DND-41 (cell line): ENCODE measurements around the gene RAD51B.

Experiments used
- ATAC-seq: fragments of 200-7000 bp; cut with Tn5 transposase; 3 replicates; pipeline ENCODE4 v1.9.1; 2021; ENCODE audit warnings: low read depth; ENCODE audit not compliant: insufficient read depth
- DNase-seq: peaks from one replicate; pipeline ENCODE4 v3.0.0-alpha.2; 2020
- H2AFZ ChIP-seq: 2 replicates; pipeline ENCODE4 v1.6.0; 2012; ENCODE audit warnings: low read depth, low read length
- H3K27ac ChIP-seq: 2 replicates; pipeline ENCODE4 v1.5.1; 2012; ENCODE audit warnings: low read length, inconsistent platforms
- H3K27me3 ChIP-seq: fragments of 200-600 bp; sonication (generic); 2 replicates; pipeline ENCODE4 v1.6.0; 2012; ENCODE audit warnings: low read length, mild to moderate bottlenecking, inconsistent platforms; ENCODE audit not compliant: insufficient read depth, poor library complexity
- H3K36me3 ChIP-seq: 2 replicates; pipeline ENCODE4 v1.5.1; 2012; ENCODE audit warnings: low read length, inconsistent platforms; ENCODE audit not compliant: insufficient read depth
- H3K4me1 ChIP-seq: 2 replicates; pipeline ENCODE4 v1.5.1; 2012; ENCODE audit warnings: mild to moderate bottlenecking, low read length; ENCODE audit not compliant: insufficient read depth
- H3K4me2 ChIP-seq: 2 replicates; pipeline ENCODE4 v1.6.0; 2012; ENCODE audit warnings: mild to moderate bottlenecking, moderate library complexity, low read length, inconsistent platforms; ENCODE audit not compliant: insufficient read depth
- H3K4me3 ChIP-seq, 2 experiments: fragments of 200-600 bp in 1 of 2; shearing (Covaris generic) in 1 of 2; 2 replicates each; pipeline ENCODE4 v1.5.1; 2012 to 2016; ENCODE audit warnings: inconsistent platforms in 2 of 2, low read length in 2 of 2, mild to moderate bottlenecking in 2 of 2, low read depth in 1 of 2, moderate library complexity in 1 of 2
- H3K79me2 ChIP-seq: 2 replicates; pipeline ENCODE4 v1.6.0; 2012; ENCODE audit warnings: low read length, inconsistent platforms; ENCODE audit not compliant: insufficient read depth
- H3K9ac ChIP-seq: 2 replicates; pipeline ENCODE4 v1.6.0; 2012; ENCODE audit warnings: low read depth, mild to moderate bottlenecking, inconsistent platforms, low read length, moderate library complexity
- H3K9me3 ChIP-seq: 2 replicates; pipeline ENCODE4 v1.5.1; 2012; ENCODE audit warnings: low read length, moderate library complexity, mild to moderate bottlenecking, inconsistent platforms; ENCODE audit not compliant: insufficient read depth, severe bottlenecking
- H4K20me1 ChIP-seq: 2 replicates; pipeline ENCODE4 v1.6.0; 2012; ENCODE audit warnings: low read length; ENCODE audit not compliant: insufficient read depth
- EZH2 ChIP-seq: IDR thresholded peaks from 3 replicates; pipeline ENCODE4 v1.6.1; 2012; ENCODE audit warnings: borderline replicate concordance, low read depth, mild to moderate bottlenecking, moderate library complexity, low read length, inconsistent platforms; ENCODE audit not compliant: severe bottlenecking
- TF ChIP-seq, protein P1 (sequence below): IDR thresholded peaks from 2 replicates; pipeline ENCODE4 v1.5.1; 2012; ENCODE audit warnings: borderline replicate concordance, low read length, moderate library complexity, mild to moderate bottlenecking; ENCODE audit not compliant: poor library complexity, severe bottlenecking; ENCODE audit errors: extremely low read depth

Gene RAD51B

DNA sequence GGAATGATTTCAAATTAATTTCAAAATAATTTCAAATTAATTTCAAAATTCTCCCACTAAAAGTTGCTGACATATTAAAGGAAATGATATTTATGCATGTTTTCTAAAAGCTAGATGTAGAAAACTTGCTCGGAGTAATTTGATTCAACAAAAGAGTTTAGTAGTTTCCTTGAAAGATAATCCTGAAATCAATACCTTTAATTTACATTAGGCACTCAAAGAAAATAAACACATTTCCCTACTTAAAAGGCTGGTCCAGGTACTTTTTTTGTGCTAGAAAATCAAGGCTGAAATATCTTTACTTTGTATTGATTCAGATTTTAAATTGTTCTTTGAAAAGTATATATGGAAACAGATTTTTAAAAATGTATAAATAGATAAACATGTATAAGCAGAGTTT lies 370.5 kb downstream of the RAD51B start:
- ATAC-seq = no peak
- no peak overlapping the region for H3K4me2 ChIP-seq
- H3K79me2 ChIP-seq = no peaks in the 10 kb centered on the region
- no peaks in the 10 kb centered on the region for H3K36me3 ChIP-seq
- H3K27me3 ChIP-seq = no peaks in the 10 kb centered on the region
- no peak for TF ChIP-seq EZH2
- TF ChIP-seq, protein P1, sequence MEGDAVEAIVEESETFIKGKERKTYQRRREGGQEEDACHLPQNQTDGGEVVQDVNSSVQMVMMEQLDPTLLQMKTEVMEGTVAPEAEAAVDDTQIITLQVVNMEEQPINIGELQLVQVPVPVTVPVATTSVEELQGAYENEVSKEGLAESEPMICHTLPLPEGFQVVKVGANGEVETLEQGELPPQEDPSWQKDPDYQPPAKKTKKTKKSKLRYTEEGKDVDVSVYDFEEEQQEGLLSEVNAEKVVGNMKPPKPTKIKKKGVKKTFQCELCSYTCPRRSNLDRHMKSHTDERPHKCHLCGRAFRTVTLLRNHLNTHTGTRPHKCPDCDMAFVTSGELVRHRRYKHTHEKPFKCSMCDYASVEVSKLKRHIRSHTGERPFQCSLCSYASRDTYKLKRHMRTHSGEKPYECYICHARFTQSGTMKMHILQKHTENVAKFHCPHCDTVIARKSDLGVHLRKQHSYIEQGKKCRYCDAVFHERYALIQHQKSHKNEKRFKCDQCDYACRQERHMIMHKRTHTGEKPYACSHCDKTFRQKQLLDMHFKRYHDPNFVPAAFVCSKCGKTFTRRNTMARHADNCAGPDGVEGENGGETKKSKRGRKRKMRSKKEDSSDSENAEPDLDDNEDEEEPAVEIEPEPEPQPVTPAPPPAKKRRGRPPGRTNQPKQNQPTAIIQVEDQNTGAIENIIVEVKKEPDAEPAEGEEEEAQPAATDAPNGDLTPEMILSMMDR = no peak
- H4K20me1 ChIP-seq = no peaks in the 10 kb centered on the region
- H2AFZ ChIP-seq = no peak overlapping the region
- H3K9me3 ChIP-seq = no peaks in the 10 kb centered on the region
- H3K9ac ChIP-seq = no peak overlapping the region
- no peak overlapping the region for H3K4me3 ChIP-seq
- no peak for DNase-seq
- H3K4me1 ChIP-seq = no peaks in the 10 kb centered on the region
- H3K27ac ChIP-seq = no peak overlapping the region

DNA sequence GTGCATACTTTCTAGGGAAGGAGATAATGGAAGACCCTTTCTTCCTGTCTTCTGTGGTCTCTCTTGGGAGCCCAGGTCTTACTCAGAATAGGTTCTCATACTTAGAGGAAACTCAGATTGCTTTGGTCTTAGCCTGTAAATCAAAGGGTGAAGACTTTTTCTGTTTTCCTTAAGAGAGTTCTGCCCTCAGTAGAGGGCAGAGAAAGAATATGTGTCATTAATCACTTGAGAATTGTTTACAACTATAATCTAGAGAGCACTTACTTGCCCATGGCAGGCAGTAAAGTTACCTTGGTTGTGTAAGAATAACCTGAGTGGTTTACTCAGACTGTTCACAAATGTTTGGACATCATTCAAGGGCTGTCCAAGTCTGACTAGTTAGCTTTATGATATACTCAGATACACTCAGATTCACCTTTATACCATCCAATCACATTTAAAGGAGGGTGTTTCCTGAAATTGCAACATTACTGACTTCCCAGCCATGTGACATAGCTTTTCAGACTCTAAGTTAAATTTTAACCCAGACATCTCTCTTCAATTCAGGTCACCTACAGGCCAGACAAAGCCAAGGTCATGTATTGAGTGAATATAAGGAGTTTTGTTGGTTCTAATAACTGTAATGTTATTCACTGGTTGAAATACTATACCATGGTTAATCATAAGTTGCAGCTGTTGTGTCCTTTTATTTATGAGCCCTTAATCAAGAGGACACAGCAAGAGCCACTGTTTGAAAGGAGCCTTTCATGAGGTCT lies 372.2 kb downstream of the RAD51B start:
- Histone ChIP-seq H3K4me3 (no peak overlapping the region), H3K79me2 (no peaks in the 10 kb centered on the region), H3K36me3 (no peaks in the 10 kb centered on the region), H3K9ac (no peak overlapping the region), H2AFZ (no peak overlapping the region), H4K20me1 (no peaks in the 10 kb centered on the region), H3K27ac (no peak overlapping the region), H3K4me2 (no peak overlapping the region), H3K4me1 (no peaks in the 10 kb centered on the region), H3K27me3 (no peaks in the 10 kb centered on the region), H3K9me3 (no peaks in the 10 kb centered on the region)
- no peak for DNase-seq
- no peak for ATAC-seq
- TF ChIP-seq EZH2 = no peak
- TF ChIP-seq, protein P1 = no peak

DNA sequence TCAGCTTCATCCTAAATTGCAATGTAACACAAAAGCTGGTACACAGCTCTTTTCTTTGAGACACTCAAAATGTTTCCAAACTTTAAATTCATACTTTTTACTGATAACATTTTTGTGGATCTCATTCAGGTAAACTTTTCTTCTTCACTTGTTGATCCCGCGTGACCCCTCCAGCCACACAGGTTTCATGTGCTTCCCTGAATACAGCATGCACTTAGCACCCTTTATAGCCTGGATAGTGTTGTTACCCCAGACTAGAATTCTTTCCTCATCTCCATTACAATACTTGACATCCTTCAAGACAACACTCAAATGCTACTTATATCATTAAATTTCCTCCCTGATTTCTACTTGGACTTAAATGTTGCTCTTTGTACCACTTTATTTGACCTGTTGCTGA lies 373.4 kb downstream of the RAD51B start:
- no peaks in the 10 kb centered on the region for H3K79me2 ChIP-seq
- no peak overlapping the region for H3K4me3 ChIP-seq
- DNase-seq (no peak), ATAC-seq (no peak)
- no peak overlapping the region for H3K27ac ChIP-seq
- H3K27me3 ChIP-seq = no peaks in the 10 kb centered on the region
- H2AFZ ChIP-seq = no peak overlapping the region
- H3K4me2 ChIP-seq = no peak overlapping the region
- no peak overlapping the region for H3K9ac ChIP-seq
- H3K36me3 ChIP-seq = no peaks in the 10 kb centered on the region
- TF ChIP-seq, protein P1 = no peak
- TF ChIP-seq EZH2 = no peak
- no peaks in the 10 kb centered on the region for H3K9me3 ChIP-seq
- no peaks in the 10 kb centered on the region for H3K4me1 ChIP-seq
- H4K20me1 ChIP-seq = no peaks in the 10 kb centered on the region
